ENCODE measurements around the gene TPST1.

GRCh38 chr7:66170309-66171231, 34.6 kb upstream of the TPST1 start:
- TF ChIP-seq SNRNP70 (optimal IDR thresholded peaks at IDR 0.05; ENCODE audit: low read depth, low read length) (no peak), E2F3 (CRISPR knock-in tag; IDR thresholded peaks at IDR 0.05) (no peak), EZH2 (IDR thresholded peaks at IDR 0.05; ENCODE audit: borderline replicate concordance, low read depth, low read length) (no peak), AFF4 (CRISPR knock-in tag; IDR thresholded peaks at IDR 0.05) (no peak), TAF1 (IDR thresholded peaks at IDR 0.05; ENCODE audit: control insufficient read depth, extremely low read depth, insufficient read depth, low read length, severe bottlenecking) (no peak)

Data from K562 (cell line).